Spleen (tissue), 11 donors: ENCODE data around the gene SYNPR. TPM values are rescaled to one million over a fixed set of nuclear protein-coding genes. Genes with fewer than 3 reads are reported as not detected.

ENCODE experiments used
- DNase-seq: peaks from one replicate; pipeline ENCODE4 v3.0.0-alpha.2; 2020
- H3K27ac ChIP-seq, 8 donors: fragments of 200-600 bp; sonication (generic) in 7 of 8; 1 replicate in 4 of 8; 2 replicates in 4 of 8; pipeline versions ENCODE4 v1.5.0 to v1.8.0; 2016 to 2021; ENCODE audit warnings: inconsistent platforms in 4 of 8, mild to moderate bottlenecking in 4 of 8, moderate library complexity in 1 of 8
- H3K27me3 ChIP-seq, 7 donors: fragments of 200-600 bp; sonication (generic) in 6 of 7; replicated peaks in 1 of 7; 1 replicate in 4 of 7; 2 replicates in 3 of 7; pipeline versions ENCODE4 v1.5.0 to v1.8.0; 2016 to 2021; ENCODE audit warnings: inconsistent platforms in 3 of 7, mild to moderate bottlenecking in 1 of 7
- H3K36me3 ChIP-seq, 6 donors: fragments of 200-600 bp; sonication (generic) in 5 of 6; 1 replicate in 4 of 6; 2 replicates in 2 of 6; pipeline versions ENCODE4 v1.5.0 to v1.8.0; 2016 to 2021; ENCODE audit warnings: inconsistent platforms in 2 of 6
- H3K4me1 ChIP-seq, 6 donors: fragments of 200-600 bp; sonication (generic) in 5 of 6; 1 replicate in 3 of 6; 2 replicates in 3 of 6; pipeline versions ENCODE4 v1.5.0 to v1.8.0; 2016 to 2021; ENCODE audit warnings: inconsistent platforms in 3 of 6
- H3K4me3 ChIP-seq, 8 donors: fragments of 200-600 bp; sonication (generic) in 7 of 8; 1 replicate in 4 of 8; 2 replicates in 4 of 8; pipeline versions ENCODE4 v1.5.0 to v1.8.0; 2016 to 2021; ENCODE audit warnings: inconsistent platforms in 4 of 8, mild to moderate bottlenecking in 4 of 8, moderate library complexity in 2 of 8
- H3K9me3 ChIP-seq, 8 donors: fragments of 200-600 bp; sonication (generic) in 7 of 8; 1 replicate in 4 of 8; 2 replicates in 4 of 8; pipeline versions ENCODE4 v1.5.0 to v1.8.0; 2016 to 2021; ENCODE audit warnings: inconsistent platforms in 4 of 8
- POLR2A ChIP-seq, 3 donors: fragments of 450-650 bp; IDR thresholded peaks; one replicate each; pipeline ENCODE4 v1.5.1; 2017; ENCODE audit warnings: antibody characterized with exemption in 3 of 3, mild to moderate bottlenecking in 1 of 3
- POLR2AphosphoS5 ChIP-seq, 3 donors: sonication (generic); formaldehyde crosslinking; IDR thresholded peaks; one replicate each; pipeline ENCODE4 v1.5.1; 2017; ENCODE audit warnings: antibody characterized with exemption in 3 of 3
- WGBS, 5 donors: extraction: QIAGEN DNeasy Blood & Tissue Kit in 3 of 5; methylation state at CpG; one replicate each; pipeline versions ENCODE4 v1.1.5 to v1.1.7; 2013 to 2018; 5-methylcytosine and 5-hydroxymethylcytosine counted together
- intact Hi-C: fragments of 100-400 bp; cut with DNase I; formaldehyde crosslinking; loops from one replicate; pipeline ENCODE4 v1.15.0; 2023; ENCODE audit warnings: low total_unique reads
- polyA plus RNA-seq, 3 donors: library from polyadenylated mRNA; stranded (reverse); fragments of 200-250 nt; gene quantifications; one replicate each; pipeline ENCODE4 v1.2.1, GENCODE V29; 2013
- total RNA-seq, 7 donors: library from RNA; depleted of rRNA in 3 of 7; stranded (reverse); fragments of >200 nt in 3 of 7; fragmentation: NEBNext Ultra II Directional in 4 of 7; extraction: Animal tissue kit (Norgen Biotek cat#: 25700) in 4 of 7; gene quantifications; one replicate each; pipeline versions ENCODE4 v1.1.0 to v1.2.1, GENCODE V29; 2016 to 2021
- TF ChIP-seq, protein P1 (sequence below), 11 experiments: fragments of 200-600 bp in 7 of 11; fragments of 450-650 bp in 4 of 11; sonication (generic) in 4 of 11; IDR thresholded peaks in 8 of 11; conservative IDR thresholded peaks in 3 of 11; 1 replicate in 7 of 11; 2 replicates in 4 of 11; pipeline versions ENCODE4 v1.4.0 to v1.8.0; 2016 to 2021; ENCODE audit warnings: antibody characterized with exemption in 11 of 11, inconsistent platforms in 4 of 11, mild to moderate bottlenecking in 1 of 11
- donor health status: healthy with polysubstance abuse.
- donor health status: DM: no; HTN: no; CAD: no; lungs with moderate emphysema.
- donor health status: DM: no; HTN: no; CAD: no.
- donor health status: Bipolar disorder and iron deficiency.
- donor health status: healthy.
- donor health status: DM: no; HTN: no; CAD: no.
- donor health status: DM: yes; HTN: yes; CAD: no.

Gene SYNPR
- total and polyA plus RNA-seq, 10 donors: not detected

DNA sequence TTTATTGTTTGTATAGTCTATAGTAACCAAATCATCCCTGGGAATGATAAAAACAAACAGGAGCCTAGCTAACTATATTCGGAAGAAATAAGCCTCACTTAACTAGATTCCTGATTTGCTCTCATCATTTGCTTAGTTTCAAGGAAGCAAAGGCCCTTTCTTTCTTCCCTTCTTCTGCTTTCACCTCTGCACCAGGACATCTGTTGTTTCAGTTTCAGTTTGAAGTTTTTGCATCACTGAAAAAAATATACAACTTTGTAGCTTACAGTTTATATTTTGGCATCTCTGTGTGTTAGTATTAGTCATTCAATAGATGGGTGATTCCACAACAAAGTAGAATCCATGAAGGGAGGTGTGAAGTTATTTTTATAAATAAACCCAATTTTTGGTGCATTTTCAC, 260.8 kb downstream of the SYNPR start:
- Histone ChIP-seq H3K27me3 (no peaks in the 10 kb centered on the region), H3K4me1 (no peaks in the 10 kb centered on the region), H3K36me3 (no peaks in the 10 kb centered on the region), H3K4me3 (no peak overlapping the region), H3K27ac (no peak overlapping the region), H3K9me3 (no peaks in the 10 kb centered on the region)
- intact Hi-C loops: no loop called here
- no peak for DNase-seq
- 77 to 95% (median 87%) methylated on average over 1 of the region's 1 CpG for WGBS, 5 donors
- TF ChIP-seq, protein P1, sequence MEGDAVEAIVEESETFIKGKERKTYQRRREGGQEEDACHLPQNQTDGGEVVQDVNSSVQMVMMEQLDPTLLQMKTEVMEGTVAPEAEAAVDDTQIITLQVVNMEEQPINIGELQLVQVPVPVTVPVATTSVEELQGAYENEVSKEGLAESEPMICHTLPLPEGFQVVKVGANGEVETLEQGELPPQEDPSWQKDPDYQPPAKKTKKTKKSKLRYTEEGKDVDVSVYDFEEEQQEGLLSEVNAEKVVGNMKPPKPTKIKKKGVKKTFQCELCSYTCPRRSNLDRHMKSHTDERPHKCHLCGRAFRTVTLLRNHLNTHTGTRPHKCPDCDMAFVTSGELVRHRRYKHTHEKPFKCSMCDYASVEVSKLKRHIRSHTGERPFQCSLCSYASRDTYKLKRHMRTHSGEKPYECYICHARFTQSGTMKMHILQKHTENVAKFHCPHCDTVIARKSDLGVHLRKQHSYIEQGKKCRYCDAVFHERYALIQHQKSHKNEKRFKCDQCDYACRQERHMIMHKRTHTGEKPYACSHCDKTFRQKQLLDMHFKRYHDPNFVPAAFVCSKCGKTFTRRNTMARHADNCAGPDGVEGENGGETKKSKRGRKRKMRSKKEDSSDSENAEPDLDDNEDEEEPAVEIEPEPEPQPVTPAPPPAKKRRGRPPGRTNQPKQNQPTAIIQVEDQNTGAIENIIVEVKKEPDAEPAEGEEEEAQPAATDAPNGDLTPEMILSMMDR (IDR thresholded peaks at IDR 0.05 in 8 of 11, conservative IDR thresholded peaks at IDR 0.05 in 3 of 11): no peak
- TF ChIP-seq POLR2A (IDR thresholded peaks at IDR 0.05) (no peak), POLR2AphosphoS5 (IDR thresholded peaks at IDR 0.05) (no peak)

DNA sequence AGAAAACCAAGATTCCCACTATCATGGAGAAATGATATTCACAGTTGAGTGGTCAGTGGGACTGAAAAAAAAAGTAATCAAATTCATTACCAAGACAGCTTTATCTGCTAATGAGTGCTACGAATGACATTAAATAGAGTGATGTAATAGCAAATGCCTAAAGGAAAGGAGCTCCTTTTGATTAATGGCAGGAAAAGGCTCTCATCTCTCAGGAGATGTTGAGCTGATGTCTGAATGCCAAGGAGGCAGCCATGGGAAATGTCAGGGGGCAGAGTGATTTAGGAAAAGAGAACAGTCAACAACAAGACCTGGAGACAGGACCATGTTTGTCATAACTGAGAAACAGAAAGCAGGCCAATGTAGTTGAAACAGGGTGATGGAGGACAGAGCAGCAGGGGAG, 277.7 kb downstream of the SYNPR start:
- no peaks in the 10 kb centered on the region for H3K9me3 ChIP-seq
- H3K27ac ChIP-seq: no peak overlapping the region
- TF ChIP-seq, protein P1 (IDR thresholded peaks at IDR 0.05 in 8 of 11, conservative IDR thresholded peaks at IDR 0.05 in 3 of 11): no peak
- no peak for TF ChIP-seq POLR2A (IDR thresholded peaks at IDR 0.05)
- TF ChIP-seq POLR2AphosphoS5 (IDR thresholded peaks at IDR 0.05): no peak
- no peak overlapping the region for H3K4me3 ChIP-seq
- no peak for DNase-seq
- H3K36me3 ChIP-seq: no peaks in the 10 kb centered on the region
- 64 to 83% (median 81%) methylated on average over 1 of the region's 1 CpG for WGBS, 5 donors
- no peaks in the 10 kb centered on the region for H3K4me1 ChIP-seq
- intact Hi-C loops: no loop called here
- no peaks in the 10 kb centered on the region for H3K27me3 ChIP-seq

DNA sequence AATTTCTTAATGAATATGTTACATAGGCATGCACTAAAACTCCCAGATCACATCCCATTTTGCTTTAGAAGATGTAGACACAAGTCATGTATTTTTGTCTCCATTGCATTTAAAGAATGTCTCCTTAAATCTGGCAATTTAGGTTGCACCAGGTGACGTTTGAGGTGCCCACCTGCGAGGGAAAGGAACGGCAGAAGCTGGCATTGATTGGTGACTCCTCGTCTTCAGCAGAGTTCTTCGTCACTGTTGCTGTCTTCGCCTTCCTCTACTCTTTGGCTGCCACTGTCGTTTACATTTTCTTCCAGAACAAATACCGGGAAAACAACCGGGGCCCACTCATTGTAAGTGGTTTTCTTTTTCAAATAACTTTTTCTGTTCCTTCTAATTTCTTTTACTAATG, 278.3 kb downstream of the SYNPR start:
- DNase-seq: no peak
- H3K36me3 ChIP-seq: no peaks in the 10 kb centered on the region
- H3K9me3 ChIP-seq: no peaks in the 10 kb centered on the region
- intact Hi-C loops: no loop called here
- H3K4me1 ChIP-seq: no peaks in the 10 kb centered on the region
- no peaks in the 10 kb centered on the region for H3K27me3 ChIP-seq
- no peak overlapping the region for H3K27ac ChIP-seq
- TF ChIP-seq POLR2AphosphoS5 (IDR thresholded peaks at IDR 0.05) (no peak), POLR2A (IDR thresholded peaks at IDR 0.05) (no peak)
- TF ChIP-seq, protein P1 (IDR thresholded peaks at IDR 0.05 in 8 of 11, conservative IDR thresholded peaks at IDR 0.05 in 3 of 11): no peak
- no peak overlapping the region for H3K4me3 ChIP-seq
- WGBS, 5 donors: 75 to 83% (median 77%) methylated on average over 9 of the region's 9 CpGs

DNA sequence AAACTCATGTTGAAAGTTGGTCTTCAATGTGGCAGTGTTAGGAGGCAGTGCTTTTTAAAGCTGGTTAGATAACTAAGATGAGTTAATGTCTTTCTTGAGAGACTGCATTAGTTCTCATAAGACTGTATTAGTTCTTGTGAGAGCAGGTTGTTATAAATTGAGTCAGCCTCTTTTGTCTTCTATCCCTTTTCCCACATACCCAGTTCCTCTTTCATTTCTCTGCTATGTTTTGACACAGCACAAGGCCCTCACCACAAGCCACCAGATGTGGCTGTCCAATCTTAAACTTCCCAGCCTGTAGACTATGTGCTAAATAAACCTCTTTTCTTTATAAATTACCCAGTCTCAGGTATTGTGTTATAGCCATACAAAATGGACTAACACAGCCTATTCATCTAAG, 279.8 kb downstream of the SYNPR start:
- no peaks in the 10 kb centered on the region for H3K9me3 ChIP-seq
- H3K4me3 ChIP-seq: no peak overlapping the region
- H3K36me3 ChIP-seq: no peaks in the 10 kb centered on the region
- TF ChIP-seq POLR2A (IDR thresholded peaks at IDR 0.05) (no peak), POLR2AphosphoS5 (IDR thresholded peaks at IDR 0.05) (no peak)
- TF ChIP-seq, protein P1 (IDR thresholded peaks at IDR 0.05 in 8 of 11, conservative IDR thresholded peaks at IDR 0.05 in 3 of 11): no peak
- H3K4me1 ChIP-seq: no peaks in the 10 kb centered on the region
- H3K27me3 ChIP-seq: no peaks in the 10 kb centered on the region
- intact Hi-C loops: no loop called here
- no peak overlapping the region for H3K27ac ChIP-seq
- DNase-seq: no peak
